Neural cell (in vitro differentiated cells): ENCODE measurements around the gene EFCAB7. TPM values are rescaled to one million over a fixed set of nuclear protein-coding genes. Genes with fewer than 3 reads are reported as not detected.

Experiments
- H2AFZ ChIP-seq: fragments of 200-600, 300-800 bp; sonication (generic), shearing (Covaris generic); 2 replicates; pipeline ENCODE4 v1.6.0; 2014; ENCODE audit warnings: low read depth, mild to moderate bottlenecking, antibody characterized with exemption, low read length, moderate library complexity
- H3F3A ChIP-seq: fragments of 200-600 bp; shearing (Covaris generic); 2 replicates; pipeline ENCODE4 v1.6.1; 2016; ENCODE audit warnings: mild to moderate bottlenecking, moderate library complexity, mixed read lengths, antibody characterized with exemption, low read length; ENCODE audit not compliant: insufficient read depth, poor library complexity, severe bottlenecking
- H3K27ac ChIP-seq: fragments of 200-600, 300-800 bp; sonication (generic), shearing (Covaris generic); 2 replicates; pipeline ENCODE4 v1.5.1; 2014; ENCODE audit warnings: mild to moderate bottlenecking, low read length, moderate library complexity
- H3K27me3 ChIP-seq: fragments of 300-800, 200-600 bp; sonication (generic), shearing (Covaris generic); 2 replicates; pipeline ENCODE4 v1.6.0; 2014; ENCODE audit warnings: mild to moderate bottlenecking, low read depth, low read length, moderate library complexity; ENCODE audit not compliant: insufficient read depth
- H3K36me3 ChIP-seq: fragments of 300-800, 200-600 bp; sonication (generic), shearing (Covaris generic); 2 replicates; pipeline ENCODE4 v1.5.1; 2014; ENCODE audit warnings: mild to moderate bottlenecking, antibody characterized with exemption, low read length, moderate library complexity; ENCODE audit not compliant: insufficient read depth
- H3K4me2 ChIP-seq: fragments of 300-800, 200-600 bp; sonication (generic), shearing (Covaris generic); 2 replicates; pipeline ENCODE4 v1.6.0; 2014; ENCODE audit warnings: mild to moderate bottlenecking, low read length
- H3K4me3 ChIP-seq: fragments of 300-800, 200-600 bp; sonication (generic), shearing (Covaris generic); 2 replicates; pipeline ENCODE4 v1.5.1; 2014; ENCODE audit warnings: mild to moderate bottlenecking, low read length, moderate library complexity
- H3K79me2 ChIP-seq: fragments of 200-600 bp; shearing (Covaris generic); replicated peaks from 2 replicates; pipeline ENCODE4 v1.6.0; 2014; ENCODE audit warnings: mild to moderate bottlenecking, low read length, moderate library complexity; ENCODE audit not compliant: insufficient read depth
- H3K9ac ChIP-seq: fragments of 300-800, 200-600 bp; sonication (generic), shearing (Covaris generic); 2 replicates; pipeline ENCODE4 v1.6.1; 2016; ENCODE audit warnings: mild to moderate bottlenecking, low read length, mixed read lengths
- H3K9me2 ChIP-seq: fragments of 200-600 bp; shearing (Covaris generic); 2 replicates; pipeline ENCODE4 v1.6.1; 2016; ENCODE audit warnings: mild to moderate bottlenecking, low read length, mixed read lengths; ENCODE audit not compliant: insufficient read depth
- H3K9me3 ChIP-seq: fragments of 200-600, 300-800 bp; sonication (generic), shearing (Covaris generic); 2 replicates; pipeline ENCODE4 v1.6.1; 2016; ENCODE audit warnings: mild to moderate bottlenecking, mixed run types, low read length, moderate library complexity, mixed read lengths
- H4K20me1 ChIP-seq: fragments of 200-600 bp; shearing (Covaris generic); 2 replicates; pipeline ENCODE4 v1.6.1; 2016; ENCODE audit warnings: mild to moderate bottlenecking, mixed run types; ENCODE audit not compliant: insufficient read depth
- CTCF ChIP-seq: fragments of 450-650 bp; IDR thresholded peaks from 2 replicates; pipeline ENCODE4 v1.5.1; 2014; ENCODE audit warnings: antibody characterized with exemption, mild to moderate bottlenecking, moderate library complexity; ENCODE audit not compliant: poor library complexity, severe bottlenecking
- EP300 ChIP-seq: fragments of 450-650 bp; conservative IDR thresholded peaks from 2 replicates; pipeline ENCODE4 v1.6.1; 2014; ENCODE audit warnings: antibody characterized with exemption, mild to moderate bottlenecking, moderate library complexity; ENCODE audit not compliant: poor library complexity, severe bottlenecking
- EZH2 ChIP-seq: fragments of 200-600, 300-800 bp; shearing (Covaris generic), sonication (generic); IDR thresholded peaks from 2 replicates; pipeline ENCODE4 v1.6.1; 2014; ENCODE audit warnings: antibody characterized with exemption, low read length, borderline replicate concordance, mild to moderate bottlenecking; ENCODE audit not compliant: insufficient read depth, poor library complexity, severe bottlenecking
- MXI1 ChIP-seq: fragments of 450-650 bp; conservative IDR thresholded peaks from 2 replicates; pipeline ENCODE4 v1.6.1; 2014; ENCODE audit warnings: antibody characterized with exemption, mild to moderate bottlenecking; ENCODE audit not compliant: poor library complexity, severe bottlenecking
- POLR2AphosphoS5 ChIP-seq: IDR thresholded peaks from 2 replicates; pipeline ENCODE4 v1.6.1; 2012
- RAD21 ChIP-seq: fragments of 450-650 bp; conservative IDR thresholded peaks from 2 replicates; pipeline ENCODE4 v1.6.1; 2014; ENCODE audit warnings: antibody characterized with exemption, mild to moderate bottlenecking, moderate library complexity
- SMC3 ChIP-seq: fragments of 450-650 bp; conservative IDR thresholded peaks from 2 replicates; pipeline ENCODE4 v1.6.1; 2014; ENCODE audit warnings: antibody characterized with exemption, mild to moderate bottlenecking, moderate library complexity; ENCODE audit not compliant: poor library complexity
- TAF1 ChIP-seq: IDR thresholded peaks from 2 replicates; pipeline ENCODE4 v1.6.1; 2012; ENCODE audit warnings: low read depth
- polyA plus RNA-seq: library from polyadenylated mRNA; depleted of rRNA; stranded (reverse); fragments of >200 nt; gene quantifications from 2 replicates; pipeline ENCODE4 v1.2.3, GENCODE V29; 2014
- TF ChIP-seq, protein P1 (sequence below): IDR thresholded peaks from 2 replicates; pipeline ENCODE4 v1.6.1; 2012; ENCODE audit warnings: borderline replicate concordance

The EFCAB7 gene
- polyA plus RNA-seq, 1 donor from 2014 or later, result 72.9 TPM

- H3K4me3 ChIP-seq, result no peak overlapping the region
- H3K79me2 ChIP-seq, result no peaks in the 10 kb centered on the region
- H2AFZ ChIP-seq, result no peak overlapping the region
- H3K4me2 ChIP-seq, result no peak overlapping the region
- H3K9me2 ChIP-seq, result no peaks in the 10 kb centered on the region
- H3K27ac ChIP-seq, result no peak overlapping the region
- no peak overlapping the region for H3K9ac ChIP-seq
- H3K36me3 ChIP-seq, result no peaks in the 10 kb centered on the region
- H3F3A ChIP-seq, result no peaks in the 10 kb centered on the region
- no peaks in the 10 kb centered on the region for H3K27me3 ChIP-seq
- H4K20me1 ChIP-seq, result no peaks in the 10 kb centered on the region
- no peaks in the 10 kb centered on the region for H3K9me3 ChIP-seq
- TF ChIP-seq EP300 (no peak), EZH2 (no peak), SMC3 (no peak), POLR2AphosphoS5 (no peak), CTCF (no peak), RAD21 (no peak), TAF1 (no peak), MXI1 (no peak)
- TF ChIP-seq, protein P1, sequence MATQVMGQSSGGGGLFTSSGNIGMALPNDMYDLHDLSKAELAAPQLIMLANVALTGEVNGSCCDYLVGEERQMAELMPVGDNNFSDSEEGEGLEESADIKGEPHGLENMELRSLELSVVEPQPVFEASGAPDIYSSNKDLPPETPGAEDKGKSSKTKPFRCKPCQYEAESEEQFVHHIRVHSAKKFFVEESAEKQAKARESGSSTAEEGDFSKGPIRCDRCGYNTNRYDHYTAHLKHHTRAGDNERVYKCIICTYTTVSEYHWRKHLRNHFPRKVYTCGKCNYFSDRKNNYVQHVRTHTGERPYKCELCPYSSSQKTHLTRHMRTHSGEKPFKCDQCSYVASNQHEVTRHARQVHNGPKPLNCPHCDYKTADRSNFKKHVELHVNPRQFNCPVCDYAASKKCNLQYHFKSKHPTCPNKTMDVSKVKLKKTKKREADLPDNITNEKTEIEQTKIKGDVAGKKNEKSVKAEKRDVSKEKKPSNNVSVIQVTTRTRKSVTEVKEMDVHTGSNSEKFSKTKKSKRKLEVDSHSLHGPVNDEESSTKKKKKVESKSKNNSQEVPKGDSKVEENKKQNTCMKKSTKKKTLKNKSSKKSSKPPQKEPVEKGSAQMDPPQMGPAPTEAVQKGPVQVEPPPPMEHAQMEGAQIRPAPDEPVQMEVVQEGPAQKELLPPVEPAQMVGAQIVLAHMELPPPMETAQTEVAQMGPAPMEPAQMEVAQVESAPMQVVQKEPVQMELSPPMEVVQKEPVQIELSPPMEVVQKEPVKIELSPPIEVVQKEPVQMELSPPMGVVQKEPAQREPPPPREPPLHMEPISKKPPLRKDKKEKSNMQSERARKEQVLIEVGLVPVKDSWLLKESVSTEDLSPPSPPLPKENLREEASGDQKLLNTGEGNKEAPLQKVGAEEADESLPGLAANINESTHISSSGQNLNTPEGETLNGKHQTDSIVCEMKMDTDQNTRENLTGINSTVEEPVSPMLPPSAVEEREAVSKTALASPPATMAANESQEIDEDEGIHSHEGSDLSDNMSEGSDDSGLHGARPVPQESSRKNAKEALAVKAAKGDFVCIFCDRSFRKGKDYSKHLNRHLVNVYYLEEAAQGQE, result no peak
These were observed 94.1 kb downstream of the EFCAB7 start for GRCh38 chr1:63617450-63617849.

DNA sequence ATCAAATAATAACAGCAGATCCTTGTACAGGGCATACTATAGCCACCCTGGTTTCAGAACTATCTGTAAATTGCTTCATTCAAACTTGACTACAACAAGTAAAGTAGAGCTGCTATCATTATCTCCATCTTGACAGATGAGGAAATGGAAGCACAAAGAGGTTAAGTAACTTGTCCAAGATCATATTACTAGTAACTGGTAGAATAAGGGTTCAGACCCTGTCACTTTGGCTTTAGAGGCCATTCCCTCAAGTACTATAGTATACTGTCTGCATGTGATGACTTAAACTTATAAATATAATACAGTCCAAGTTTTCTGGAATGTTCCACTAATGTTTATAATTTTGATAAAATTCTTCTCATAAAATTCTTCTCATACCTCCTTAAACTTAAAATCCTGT, 94.7 kb downstream of the EFCAB7 start:
- H4K20me1 ChIP-seq, result no peaks in the 10 kb centered on the region
- H3K4me2 ChIP-seq, result no peak overlapping the region
- H3K36me3 ChIP-seq, result no peaks in the 10 kb centered on the region
- no peak overlapping the region for H3K9ac ChIP-seq
- H3K9me2 ChIP-seq, result no peaks in the 10 kb centered on the region
- TF ChIP-seq POLR2AphosphoS5 (no peak), CTCF (no peak), RAD21 (no peak), EZH2 (no peak), MXI1 (no peak), SMC3 (no peak), EP300 (no peak), TAF1 (no peak)
- TF ChIP-seq, protein P1, result no peak
- H3K27ac ChIP-seq, result no peak overlapping the region
- no peaks in the 10 kb centered on the region for H3K9me3 ChIP-seq
- no peaks in the 10 kb centered on the region for H3K27me3 ChIP-seq
- H3F3A ChIP-seq, result no peaks in the 10 kb centered on the region
- no peaks in the 10 kb centered on the region for H3K79me2 ChIP-seq
- H2AFZ ChIP-seq, result no peak overlapping the region
- H3K4me3 ChIP-seq, result no peak overlapping the region
